SKM-1 (cell line): Measurements from ENCODE around the gene ANAPC2.

ENCODE experiments used
- DNase-seq: peaks from one replicate; lab custom pipeline; 2025; ENCODE audit not compliant: unreplicated experiment; lab: John Stamatoyannopoulos, UW

Gene ANAPC2, protein sequence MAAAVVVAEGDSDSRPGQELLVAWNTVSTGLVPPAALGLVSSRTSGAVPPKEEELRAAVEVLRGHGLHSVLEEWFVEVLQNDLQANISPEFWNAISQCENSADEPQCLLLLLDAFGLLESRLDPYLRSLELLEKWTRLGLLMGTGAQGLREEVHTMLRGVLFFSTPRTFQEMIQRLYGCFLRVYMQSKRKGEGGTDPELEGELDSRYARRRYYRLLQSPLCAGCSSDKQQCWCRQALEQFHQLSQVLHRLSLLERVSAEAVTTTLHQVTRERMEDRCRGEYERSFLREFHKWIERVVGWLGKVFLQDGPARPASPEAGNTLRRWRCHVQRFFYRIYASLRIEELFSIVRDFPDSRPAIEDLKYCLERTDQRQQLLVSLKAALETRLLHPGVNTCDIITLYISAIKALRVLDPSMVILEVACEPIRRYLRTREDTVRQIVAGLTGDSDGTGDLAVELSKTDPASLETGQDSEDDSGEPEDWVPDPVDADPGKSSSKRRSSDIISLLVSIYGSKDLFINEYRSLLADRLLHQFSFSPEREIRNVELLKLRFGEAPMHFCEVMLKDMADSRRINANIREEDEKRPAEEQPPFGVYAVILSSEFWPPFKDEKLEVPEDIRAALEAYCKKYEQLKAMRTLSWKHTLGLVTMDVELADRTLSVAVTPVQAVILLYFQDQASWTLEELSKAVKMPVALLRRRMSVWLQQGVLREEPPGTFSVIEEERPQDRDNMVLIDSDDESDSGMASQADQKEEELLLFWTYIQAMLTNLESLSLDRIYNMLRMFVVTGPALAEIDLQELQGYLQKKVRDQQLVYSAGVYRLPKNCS

DNA sequence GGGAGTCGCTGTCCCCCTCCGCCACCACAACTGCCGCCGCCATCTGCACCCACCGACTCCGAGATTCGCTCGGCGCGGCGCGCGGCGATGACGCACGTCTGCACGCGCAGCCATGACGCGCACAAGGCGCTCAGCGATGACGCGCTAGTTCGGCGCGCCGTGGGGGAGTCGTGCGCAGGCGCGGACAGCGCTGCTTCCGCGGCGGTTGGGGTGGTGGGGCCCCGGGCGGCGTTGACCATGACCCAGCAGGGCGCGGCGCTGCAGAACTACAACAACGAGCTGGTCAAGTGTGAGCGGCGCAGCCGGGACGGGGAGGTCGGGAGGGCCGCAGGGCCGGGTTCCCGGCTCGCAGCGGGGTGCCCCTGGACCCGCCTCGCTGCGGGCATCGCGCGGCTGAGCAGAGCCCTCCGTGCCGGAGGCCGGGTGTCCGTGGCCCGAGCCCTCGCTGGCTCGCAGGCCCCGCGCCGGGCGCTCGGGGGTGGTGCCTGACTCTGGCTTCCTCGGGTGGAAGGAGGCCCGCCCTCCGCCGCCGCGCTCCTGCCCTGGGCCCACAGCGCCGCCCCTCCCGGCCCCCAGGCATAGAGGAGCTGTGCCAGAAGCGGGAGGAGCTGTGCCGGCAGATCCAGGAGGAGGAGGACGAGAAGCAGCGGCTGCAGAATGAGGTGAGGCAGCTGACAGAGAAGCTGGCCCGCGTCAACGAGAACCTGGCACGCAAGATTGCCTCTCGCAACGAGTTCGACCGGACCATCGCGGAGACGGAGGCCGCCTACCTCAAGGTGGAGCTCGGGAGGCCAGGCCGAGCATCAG lies at the start of gene ANAPC2, which contains the start of gene SSNA1:
ANAPC2 (minus strand) TSS at position 71 of the 807 bp plus-strand sequence; CDS start at position 43, 28 bp downstream.
SSNA1 (plus strand) TSS at position 187 of the 807 bp plus-strand sequence; CDS start at position 238, 51 bp downstream.
- DNase-seq: peak; percentile 87

DNA sequence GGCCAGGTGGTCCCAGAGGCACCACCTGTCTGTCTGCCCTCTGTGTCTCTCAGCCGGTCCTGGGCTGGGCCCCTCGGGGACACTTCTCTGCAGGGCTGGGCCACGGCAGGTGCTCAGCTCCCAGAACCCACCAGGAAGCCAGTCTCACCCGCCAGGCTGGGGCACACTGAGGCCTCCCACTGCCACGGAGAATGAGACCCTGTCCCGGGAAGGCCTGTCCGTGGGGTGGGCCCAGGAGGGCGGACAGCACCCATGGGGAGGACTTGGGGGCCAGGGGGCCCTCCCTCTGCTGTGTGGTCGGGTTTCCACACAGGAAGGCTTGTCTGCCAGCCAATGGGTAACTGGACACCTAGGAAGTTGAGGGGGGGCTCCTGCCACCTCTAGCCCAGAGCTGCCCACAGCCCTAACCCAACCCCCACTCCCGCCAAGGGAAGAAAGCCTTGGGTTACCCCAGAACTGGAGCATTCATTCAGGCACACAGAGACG lies 48.6 kb upstream of the ANAPC2 start:
- no peak for DNase-seq

DNA sequence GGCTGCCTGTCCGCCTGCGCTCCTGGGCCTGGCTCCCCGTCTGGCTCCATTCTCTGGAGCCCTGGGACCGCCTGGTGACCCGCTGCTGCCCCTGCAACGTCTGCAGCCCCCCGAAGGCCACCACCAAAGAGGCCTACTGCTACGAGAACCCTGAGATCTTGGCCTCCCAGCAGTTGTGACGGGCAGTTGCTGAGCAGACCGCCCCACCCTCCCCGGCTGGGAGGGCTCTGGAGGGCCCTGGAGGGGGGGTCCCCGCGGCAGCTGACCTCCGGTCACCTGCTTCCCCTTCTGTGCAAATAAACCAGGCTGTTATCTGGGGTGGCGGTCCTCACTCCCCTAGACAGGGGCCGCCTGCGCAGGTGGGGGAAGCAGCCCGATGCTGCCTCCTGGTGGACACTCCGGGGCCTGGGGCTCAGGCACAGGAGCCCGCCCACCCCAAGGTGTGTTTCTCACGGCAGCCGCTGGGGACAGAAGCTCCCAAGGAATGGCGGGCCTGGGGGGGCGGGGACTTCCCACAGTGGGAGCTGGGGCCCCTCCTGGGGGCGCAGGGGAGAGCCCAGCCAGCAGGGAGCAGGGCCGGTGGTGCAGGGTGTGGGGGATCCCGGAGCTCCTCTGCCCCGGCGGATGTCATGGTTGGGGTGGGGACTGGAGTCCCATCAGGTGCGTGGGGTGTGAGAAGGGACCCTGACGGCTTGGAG lies 48.0 kb upstream of the ANAPC2 start:
- peak; percentile 61 for DNase-seq

DNA sequence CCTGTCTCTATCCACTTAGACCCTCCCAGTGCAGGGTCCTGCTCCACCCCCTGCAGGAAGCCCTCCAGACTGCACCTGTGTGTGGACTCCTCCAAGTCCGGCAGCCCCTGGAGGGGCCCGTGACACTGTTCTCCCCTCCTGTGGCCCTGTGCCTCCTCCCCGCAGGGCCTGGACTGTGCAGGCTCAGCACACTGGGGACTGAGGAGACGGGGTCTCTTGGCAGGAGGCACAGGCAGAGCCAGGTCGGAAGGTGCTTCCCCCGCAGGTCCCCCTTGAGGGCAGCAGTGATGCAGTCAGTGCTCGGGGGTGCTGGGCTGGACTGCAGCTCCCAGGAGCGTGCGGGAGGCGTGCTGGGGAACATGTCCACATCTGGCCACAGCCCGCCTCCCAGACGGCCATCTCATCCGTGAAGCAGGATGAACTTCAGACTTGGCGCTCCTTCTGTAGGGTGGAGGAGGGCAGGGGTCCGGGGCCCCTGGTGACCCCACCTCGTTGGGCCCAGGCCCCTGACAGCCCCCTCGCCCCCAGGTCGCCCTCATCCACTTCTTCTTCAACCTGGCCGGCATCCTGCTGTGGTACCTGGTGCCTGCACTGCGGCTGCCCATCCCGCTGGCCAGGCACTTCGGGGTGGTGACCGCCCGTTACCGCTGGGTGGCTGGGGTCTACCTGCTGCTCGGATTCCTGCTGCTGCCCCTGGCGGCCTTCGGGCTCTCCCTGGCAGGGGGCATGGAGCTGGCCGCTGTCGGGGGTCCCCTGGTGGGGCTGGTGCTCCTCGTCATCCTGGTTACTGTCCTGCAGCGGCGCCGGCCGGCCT lies 47.3 kb upstream of the ANAPC2 start:
- DNase-seq: no peak

DNA sequence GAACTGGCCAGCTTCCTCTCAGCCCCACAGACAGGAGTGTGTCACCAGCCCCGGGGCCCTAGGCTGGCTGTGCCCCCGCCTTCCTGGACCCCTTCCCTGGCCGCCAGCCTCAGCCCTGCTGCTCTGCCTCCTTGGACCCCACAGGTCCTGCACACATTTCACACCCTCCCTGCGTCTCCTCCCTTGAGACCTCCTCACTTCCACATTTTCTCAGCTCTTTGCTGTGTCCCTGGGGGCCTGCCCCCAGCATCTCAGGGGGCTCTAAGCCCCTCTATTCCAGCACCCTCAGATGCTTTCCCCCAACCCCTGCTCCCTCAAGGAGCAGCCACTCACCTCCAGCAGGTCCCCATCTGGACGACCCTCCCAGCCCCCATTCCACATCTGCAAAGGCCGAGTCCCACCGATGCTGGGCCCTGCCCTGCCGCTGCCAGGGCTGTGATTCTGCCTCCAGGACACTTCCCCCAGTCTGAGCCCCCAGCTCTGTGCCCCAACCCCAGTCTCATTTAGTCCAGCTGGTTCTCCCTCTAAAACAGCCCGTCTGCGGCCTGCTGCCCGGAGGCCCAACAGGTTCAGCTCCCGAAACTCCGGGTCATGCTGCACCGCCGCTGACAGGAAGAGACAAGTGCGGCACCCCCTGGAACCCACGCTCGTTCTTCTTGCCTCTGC lies 46.5 kb upstream of the ANAPC2 start:
- no peak for DNase-seq

DNA sequence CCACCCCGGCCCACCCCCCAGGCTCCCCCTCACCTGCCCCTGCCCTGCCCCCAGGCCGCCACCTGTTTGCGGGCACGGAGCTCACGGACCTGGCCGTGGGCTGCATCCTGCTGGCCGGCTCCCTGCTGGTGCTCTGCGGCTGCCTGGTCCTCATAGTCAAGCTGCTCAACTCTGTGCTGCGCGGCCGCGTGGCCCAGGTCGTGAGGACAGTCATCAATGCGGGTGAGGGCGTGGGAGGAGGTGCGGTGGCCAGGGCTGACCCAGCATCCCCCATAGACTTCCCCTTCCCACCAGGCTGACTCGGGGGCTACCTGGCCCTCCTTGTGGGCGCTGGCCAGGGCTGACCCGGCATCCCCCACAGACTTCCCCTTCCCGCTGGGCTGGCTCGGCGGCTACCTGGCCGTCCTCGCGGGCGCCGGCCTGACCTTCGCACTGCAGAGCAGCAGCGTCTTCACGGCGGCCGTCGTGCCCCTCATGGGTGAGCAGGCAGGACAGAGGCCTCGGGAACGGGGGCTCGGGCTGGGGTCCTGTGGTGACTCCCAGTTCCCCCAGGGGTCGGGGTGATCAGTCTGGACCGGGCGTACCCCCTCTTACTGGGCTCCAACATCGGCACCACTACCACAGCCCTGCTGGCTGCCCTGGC lies 45.8 kb upstream of the ANAPC2 start:
- no peak for DNase-seq

DNA sequence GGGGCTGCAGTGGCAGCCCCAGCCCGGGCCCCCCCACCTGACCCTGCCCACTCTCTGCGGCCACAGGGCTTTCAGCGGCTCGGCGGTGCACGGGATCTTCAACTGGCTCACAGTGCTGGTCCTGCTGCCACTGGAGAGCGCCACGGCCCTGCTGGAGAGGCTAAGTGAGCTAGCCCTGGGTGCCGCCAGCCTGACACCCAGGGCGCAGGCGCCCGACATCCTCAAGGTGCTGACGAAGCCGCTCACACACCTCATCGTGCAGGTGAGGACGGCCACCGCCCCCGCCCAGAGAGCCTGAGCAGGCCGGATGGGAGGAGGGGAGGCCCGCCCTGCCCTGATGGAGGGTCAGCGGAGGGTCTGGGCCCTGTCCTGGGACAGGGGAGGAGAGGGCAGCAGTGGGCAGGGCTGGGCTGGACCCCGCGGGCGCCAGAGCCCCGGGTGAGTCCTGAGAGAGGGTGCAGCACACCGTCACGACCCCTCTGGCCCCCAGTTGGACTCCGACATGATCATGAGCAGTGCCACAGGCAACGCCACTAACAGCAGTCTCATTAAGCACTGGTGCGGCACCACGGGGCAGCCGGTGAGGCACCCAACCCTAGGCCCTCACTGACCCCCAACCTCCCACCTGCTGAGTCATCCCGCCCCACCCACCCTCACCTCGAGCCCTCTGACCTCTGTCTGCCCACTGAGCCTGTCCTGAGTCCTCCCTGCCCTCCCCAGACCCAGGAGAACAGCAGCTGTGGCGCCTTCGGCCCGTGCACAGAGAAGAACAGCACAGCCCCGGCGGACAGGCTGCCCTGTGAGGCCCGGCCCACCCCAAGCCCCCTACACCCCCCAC lies 45.0 kb upstream of the ANAPC2 start:
- DNase-seq: no peak

DNA sequence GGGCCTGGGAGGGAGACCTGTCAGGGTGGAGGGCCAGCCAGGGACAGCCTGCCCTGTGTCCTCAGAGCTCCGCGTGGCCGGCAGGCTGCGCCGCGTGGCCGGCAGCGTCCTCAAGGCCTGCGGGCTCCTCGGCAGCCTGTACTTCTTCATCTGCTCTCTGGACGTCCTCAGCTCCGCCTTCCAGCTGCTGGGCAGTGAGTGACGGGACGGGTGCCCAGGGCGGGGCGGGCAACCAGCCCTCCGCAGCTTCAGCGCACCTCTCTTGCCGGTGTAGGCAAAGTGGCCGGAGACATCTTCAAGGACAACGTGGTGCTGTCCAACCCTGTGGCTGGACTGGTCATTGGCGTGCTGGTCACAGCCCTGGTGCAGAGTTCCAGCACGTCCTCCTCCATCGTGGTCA lies 44.1 kb upstream of the ANAPC2 start:
- DNase-seq: no peak

DNA sequence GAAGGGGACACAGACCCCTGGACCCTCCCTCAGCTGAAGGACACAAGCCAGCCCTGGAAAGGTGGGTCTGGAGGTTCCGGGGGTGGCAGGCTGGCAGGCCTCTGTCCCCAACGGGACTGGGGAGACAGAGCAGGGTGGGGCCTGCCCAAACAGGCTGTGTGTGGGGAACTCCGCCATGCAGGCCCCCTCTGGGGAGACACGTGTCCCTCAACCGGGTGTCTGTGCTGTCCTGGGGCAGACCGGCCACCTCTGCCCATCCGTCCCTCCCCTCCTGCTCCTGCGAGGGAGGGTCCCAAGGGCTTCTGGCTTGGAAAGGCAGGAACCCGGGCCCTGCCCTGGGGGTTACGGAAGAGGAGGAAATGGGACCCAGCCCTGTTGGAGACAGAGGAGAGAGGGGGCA lies 43.7 kb upstream of the ANAPC2 start:
- DNase-seq: no peak

DNA sequence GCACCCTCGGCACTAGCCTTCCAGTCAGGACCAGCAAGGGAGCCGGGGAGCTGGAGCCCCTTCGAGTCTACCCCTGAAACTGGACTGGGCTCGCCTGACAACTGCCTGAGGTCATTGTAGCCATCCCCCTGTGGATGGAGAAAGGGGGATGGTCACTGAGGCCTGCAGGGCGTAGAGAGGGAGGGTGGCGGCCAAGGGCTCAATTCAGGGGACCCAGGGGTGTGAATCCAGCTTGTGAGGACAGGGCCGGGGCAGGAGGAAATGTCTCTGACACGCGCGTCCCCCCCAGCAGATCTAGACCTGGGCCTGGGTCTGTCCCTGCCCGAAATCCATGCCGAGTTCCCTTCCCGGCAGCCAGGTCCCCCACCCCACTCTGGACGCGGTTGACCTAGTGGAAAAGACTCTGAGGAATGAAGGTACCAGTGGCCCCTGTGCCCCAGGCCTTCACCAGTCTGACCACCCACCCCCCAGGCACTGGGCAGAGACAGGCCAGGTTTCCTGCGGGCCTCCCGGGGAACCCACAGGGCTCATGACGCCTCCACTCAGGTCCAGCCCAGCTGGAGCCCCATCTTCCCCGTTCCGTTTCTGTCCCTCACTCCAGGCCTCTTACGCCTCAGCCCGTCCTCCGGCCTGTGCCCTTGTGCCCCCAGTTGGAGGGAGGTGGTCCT lies 43.1 kb upstream of the ANAPC2 start:
- no peak for DNase-seq

DNA sequence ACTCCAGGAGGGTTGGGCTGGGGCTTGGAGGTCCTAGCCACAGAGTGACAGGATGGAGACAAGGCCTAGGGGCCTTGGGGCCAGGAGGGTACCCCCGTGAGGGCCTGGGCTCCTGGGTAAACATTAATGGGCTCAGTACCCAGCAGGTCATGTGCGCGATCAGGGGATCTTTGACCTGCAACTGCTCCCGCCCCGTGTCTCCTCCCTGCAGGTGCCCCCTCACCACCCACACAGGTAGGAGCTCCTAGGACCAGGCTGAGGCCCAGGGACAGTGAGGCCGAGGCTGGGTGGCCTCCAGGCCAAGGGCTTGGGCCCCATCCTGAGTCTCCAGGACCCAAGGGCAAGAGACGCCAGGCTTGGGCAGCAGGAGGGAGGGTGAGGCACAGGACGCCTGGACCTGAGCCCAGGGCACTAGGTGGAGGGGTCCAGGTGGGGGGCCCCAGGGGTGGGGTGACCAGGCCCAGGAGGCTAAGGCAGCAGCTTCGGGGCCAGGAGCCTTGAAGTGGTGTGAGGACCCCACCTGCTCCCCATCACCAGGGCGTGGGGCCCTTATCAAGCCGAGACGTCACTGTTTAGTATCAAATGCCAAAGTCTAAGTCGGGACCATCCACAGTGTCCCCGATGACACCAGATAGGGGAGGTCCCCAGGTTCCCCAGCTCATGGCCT lies 42.5 kb upstream of the ANAPC2 start, which contains the start of gene SLC34A3:
SLC34A3 (plus strand) TSS at position 197 of the 667 bp plus-strand sequence. CDS start 802 bp downstream, outside the sequence.
- DNase-seq: no peak

DNA sequence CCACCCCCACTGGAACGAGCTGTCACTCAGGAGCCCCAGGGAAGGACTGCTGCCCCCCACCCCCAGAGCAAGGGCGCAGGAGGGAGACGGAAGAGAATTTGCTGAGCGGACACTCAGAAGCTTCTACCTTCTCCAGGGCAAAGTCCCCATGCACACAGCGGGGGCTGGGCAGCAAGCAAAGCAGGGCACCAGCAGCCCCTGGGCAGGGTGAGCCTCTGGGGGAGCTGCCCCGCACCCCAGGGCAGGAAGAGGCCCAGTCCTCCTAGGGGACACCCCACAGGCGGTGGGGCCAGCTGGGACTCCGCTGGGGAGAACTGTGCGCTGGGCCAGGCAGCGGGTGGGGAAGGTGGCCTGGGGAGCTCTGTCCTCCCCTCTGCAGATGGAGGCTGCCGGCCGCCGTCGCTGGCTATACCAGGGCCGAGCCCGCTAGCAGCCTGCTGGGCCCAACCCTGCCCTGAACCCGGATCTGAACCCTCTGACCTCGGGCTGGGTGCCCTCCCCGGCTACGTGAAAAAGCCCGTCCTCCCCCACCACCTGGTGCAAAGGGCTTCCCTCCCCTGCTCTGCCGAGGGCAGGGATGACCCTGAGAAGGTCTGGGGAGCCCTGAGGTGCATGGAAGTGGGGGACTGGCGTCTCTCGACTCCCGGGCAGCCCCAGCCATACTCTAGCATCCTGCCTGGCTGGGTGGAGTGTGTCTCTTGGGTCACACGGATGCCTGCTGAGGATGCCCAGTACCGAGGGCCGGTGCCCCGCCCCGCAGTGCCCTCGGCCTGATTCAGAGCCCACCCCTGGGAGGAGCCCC lies 41.7 kb upstream of the ANAPC2 start:
- no peak for DNase-seq

DNA sequence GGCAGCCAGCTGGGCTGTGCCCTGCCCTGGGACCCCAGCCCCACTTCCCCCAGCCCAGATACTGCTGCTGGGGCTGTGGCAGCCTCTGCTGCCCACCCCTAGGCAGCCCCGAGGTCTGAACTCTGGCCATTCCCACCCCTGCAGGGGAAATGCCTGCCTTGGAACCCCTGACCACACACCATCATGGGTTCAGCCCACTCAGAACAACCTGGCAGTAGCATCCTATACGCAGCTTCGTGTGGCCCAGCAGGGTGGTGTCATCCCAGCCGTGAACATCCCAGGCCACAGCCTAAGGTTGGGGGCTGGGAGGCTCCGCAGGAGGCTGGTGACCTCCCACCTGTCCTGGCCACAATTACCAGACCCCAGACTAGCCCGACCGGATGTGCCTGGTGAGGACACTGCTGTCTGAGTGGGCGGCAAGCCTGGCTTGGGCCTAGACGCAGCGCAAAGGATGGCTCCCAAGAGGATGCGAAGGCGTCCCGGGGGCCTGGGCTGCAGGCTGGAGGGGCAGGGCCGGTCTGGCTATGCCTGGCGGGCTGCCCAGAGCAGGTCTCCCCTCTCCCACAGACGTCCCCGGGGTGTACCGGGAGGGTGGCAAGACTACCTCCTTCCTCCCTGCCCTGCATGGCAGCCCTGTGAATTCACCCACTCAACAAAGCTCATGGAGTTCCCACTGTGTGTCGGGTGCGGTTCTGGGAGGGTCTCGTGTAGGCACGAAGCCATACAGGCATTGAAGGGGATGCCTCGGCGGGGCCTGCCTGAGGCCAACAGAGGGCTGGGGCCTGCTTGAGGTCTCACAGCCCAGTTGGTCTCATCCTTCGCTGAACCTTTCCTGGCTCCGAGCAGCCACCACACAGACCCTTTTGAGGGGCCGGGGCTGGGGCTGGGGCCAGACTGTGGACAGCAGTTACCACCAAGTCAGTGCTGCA lies 40.9 kb upstream of the ANAPC2 start:
- no peak for DNase-seq

DNA sequence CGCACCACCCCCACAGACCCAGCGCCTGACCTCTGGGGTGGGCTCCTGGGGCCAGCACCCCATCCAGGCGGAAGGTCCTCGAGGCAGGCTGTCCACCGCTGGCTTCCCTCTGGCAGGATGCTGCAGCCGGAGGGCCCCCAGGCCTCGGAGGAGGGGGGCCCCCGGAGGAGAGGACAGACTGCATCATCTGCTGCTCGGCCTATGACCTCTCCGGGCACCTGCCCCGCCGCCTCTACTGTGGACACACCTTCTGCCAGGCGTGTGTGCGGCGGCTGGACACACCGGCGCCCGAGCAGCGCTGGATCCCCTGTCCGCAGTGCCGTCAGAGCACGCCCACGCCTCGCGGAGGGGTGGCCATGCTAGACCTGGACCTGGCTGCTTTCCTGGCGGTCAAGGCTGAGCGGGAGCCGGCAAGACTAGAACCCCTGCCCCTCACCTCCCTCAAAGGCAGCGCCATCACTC lies 40.2 kb upstream of the ANAPC2 start:
- no peak for DNase-seq
